Glomerular visceral epithelial cell (primary cell): ENCODE results near the gene MRPS26.
A peak's percentile ranks its signal among the peaks of the same experiment; 100 is the strongest.
"Not testable (repeated sequence)": the region's sequence is repeated elsewhere in the genome, so short reads cannot be mapped to it uniquely, and the experiment has no call there.

Source experiments
- DNase-seq: peaks from one replicate; pipeline ENCODE4 v3.0.0-alpha.2; 2016; ENCODE audit errors: extremely low spot score

The MRPS26 gene

DNA sequence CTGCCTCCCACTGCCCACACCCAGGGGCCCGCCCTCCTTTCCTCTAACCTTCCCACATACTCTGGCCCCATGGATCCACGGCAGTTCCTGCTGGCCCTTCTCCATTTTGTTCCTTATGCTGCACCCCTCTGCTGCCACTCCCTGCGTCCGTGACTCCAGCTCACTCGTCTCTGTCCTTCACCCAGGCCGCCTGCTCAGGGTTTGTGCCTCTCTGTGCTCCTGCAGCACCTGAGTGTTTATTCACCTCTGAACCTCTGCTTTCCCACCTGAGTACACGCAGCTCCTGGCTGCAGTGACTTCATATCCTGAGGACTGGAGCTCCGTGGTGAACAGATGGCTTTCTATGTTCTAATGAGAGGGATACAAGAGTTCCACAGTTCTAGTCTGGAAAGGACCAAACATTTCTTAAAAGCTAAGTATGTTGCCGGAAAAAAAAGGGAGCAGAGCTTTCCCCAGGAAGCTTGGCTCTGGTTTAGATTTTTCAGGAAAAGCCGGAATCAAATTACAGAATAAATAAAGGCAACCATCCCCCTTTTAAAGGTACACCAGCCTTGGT, 3.9 kb upstream of the MRPS26 start:
- DNase-seq: no peak

DNA sequence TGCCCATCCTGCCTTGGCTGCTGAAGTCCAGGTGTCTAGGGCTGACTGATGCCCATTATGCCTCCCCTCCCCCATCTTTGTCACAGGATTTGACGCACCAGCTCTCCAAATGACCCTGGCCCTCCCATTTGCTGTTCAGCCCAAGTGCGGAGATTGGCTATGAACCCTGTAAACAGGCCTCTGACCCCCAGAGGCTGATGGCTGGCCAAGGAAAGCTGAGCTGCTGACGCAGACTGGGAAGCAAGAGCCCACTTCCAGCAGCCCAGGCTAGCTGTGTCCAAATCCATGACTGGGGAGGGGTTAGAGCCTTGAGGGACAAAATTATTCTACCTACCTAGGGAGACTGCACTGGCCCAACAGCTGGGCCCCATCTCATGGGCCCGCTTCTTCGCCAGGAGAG, 3.2 kb upstream of the MRPS26 start:
- no peak for DNase-seq

- no peak for DNase-seq
Observed at GRCh38 chr20:3043322-3043721, 2.5 kb upstream of the MRPS26 start, which contains the start of gene GNRH2. TSS of gene GNRH2 (plus strand) at chr20:3043622. CDS start at chr20:3044415, 793 bp downstream.

GRCh38 chr20:3044336-3044965, 1.4 kb upstream of the MRPS26 start:
- no peak for DNase-seq

- DNase-seq: peak; percentile 76
Observed at GRCh38 chr20:3045042-3045815, 623 bp upstream of the MRPS26 start.

DNA sequence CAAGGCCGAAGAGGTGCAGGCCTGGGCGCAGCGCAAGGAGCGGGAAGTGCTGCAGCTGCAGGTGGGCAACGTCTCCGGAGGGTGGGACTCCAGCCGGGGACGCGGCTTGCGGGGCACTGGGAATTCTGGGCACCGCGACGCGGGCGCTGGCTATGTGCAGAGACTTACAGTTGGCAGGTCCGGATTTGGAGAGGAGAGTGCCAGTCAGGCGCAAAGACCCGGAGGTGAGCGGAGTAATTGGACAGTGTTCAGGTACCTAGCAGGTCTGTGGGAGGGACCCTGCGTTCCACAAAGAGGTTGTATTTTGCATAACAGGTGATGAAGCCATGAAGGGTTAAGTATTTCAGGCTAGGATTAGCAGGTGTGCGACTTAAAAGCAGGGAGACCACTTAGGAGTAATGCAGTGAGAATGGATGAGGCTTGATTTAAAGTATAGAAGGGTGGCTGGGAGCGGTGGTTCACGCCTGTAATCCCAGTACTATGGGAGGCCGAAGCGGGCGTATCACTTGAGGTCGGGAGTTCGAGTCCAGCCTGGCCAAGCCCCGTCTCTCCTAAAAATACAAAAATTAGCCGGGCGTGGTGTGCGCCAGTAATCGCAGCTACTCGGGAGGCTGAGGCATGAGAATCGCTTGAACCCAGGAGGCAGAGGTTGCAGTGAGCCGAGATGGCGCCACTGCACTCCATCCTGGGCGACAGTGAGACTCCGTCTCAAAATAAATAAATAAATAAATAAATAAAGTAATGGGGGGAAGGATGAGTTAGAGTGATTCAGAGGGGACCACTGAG, 1.0 kb downstream of the MRPS26 start:
- peak; percentile 27 for DNase-seq

DNA sequence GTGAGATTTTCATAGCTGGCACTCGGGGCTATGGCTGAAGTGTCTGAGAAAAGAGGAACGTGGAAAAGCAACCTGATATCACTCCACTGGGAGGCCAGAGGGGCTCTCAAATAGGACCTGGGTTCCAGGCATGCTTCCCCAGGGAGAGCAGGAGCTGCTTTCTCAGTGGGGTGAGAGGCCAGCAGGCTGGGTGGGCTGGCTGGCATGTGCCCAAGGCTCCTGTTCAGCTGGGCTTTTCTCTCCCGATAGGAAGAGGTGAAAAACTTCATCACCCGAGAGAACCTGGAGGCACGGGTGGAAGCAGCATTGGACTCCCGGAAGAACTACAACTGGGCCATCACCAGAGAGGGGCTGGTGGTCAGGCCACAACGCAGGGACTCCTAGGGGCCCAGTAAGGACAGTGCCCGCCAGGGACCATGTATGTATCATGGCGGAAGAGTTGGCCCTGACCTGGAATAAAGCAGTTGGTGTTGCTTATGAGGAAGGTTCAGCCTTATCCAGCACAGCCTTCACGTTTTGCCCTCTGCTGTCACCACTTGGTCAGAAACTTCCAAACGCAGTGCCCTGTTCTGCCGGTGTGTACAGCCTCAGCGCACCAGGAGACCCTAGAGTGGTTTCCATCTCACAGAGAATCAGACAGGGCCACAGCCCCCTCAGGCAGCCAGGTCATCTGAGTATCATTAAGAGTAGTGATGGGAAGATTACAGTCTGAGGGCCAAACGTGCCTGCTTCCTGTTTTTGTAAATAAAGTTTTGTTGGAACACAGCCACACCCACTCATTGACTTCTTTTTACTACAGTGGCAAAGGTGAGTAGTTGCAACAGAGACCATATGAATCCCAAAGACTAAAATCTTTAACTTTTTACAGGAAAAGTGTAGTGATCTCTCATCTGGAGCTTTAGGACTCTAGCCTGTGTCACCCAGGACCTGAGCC, 1.9 kb downstream of the MRPS26 start:
- DNase-seq: no peak

DNA sequence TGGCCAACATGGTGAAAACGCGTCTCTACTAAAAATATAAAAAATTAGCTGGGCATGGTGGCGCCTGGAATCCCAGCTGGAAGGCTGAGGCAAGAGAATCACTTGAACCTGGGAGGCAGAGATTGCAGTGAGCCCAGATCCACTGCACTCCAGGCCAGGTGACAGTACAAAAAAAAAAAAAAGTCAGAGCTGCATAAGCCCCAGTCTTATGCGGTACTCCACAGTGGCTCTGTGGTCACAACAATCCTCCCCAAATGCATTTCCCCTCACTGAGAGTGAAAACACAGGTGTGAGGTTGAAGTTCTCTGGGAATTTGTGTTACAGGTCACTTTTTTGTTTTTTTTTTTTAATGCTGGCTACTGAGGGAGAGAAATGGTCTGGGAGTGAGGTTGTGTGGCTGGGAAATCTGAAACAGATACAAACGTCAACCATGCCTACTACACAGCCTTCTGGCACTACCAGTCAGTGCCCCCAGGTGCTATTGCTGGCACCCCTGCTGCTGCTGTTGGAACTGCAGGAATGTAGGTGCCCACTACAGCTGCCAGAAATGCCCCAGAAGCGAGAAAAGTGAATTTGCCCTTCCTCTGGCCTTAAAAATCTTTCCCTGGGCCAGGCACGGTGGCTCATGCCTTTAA, 5.7 kb downstream of the MRPS26 start:
- no peak for DNase-seq

GRCh38 chr20:3059489-3059888, 13.6 kb downstream of the MRPS26 start:
- no peak for DNase-seq

- DNase-seq: not testable (repeated sequence)
Observed at GRCh38 chr20:3064119-3064518, 18.3 kb downstream of the MRPS26 start.

DNA sequence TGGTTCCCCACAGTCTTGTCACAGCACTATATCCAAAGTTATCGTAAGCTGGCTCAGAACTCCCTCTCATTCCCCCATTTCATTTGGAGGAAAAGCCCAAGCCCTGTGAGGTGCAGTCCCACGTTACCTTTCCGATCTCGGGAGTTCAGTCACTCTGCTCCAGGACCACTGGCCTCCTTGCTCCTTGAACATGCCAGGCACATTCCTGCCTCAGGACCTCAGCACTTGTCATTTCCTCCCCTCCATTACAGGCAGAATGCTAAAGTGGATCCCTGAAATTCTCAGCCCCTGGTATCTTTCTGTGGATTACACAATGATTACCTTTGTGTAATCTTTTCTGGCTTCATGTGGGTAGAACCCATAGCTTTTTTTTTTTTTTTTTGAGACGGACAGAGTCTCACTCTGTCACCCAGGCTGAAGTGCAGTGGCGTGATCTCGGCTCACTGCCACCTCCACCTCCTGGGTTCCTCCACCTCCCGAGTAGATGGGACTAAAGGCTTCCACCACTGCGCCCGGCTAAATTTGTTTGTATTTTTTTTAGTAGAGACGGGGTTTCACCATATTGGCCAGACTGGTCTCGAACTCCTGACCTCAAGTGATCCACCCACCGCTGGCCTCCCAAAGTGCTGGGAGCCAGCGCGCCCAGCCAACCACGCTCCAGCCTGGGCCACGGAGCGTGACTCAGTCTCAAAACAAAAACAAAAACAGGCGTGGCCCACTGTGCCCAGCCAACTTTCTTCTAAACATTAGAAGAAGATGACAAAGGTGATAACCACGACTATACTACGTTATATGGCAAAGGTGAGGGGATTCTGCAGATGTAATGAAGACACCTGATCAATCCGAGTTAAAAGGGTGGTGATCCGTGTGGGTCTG, 21.5 kb downstream of the MRPS26 start:
- DNase-seq: no peak

DNA sequence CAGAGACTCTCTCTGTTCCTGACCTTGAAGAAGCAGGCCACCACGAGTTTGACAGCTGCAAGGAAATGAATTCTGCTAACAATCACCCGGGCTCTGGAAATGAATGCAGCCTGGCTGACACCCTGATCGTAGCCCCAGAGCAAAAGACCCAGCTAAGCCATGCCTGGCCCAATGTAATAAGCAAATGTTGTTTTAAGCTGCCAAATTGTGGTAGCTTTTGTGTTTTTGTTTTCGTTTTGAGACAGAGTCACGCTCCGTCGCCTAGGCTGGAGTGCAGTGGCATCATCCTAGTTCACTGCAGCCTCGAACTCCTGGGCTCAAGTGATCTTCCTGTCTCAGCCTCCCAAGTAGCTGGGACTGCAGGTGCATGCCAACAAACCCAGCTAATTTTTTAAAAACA, 22.2 kb downstream of the MRPS26 start:
- DNase-seq: no peak

- DNase-seq: peak; percentile 53
Observed at GRCh38 chr20:3068986-3069900, 23.4 kb downstream of the MRPS26 start.

DNA sequence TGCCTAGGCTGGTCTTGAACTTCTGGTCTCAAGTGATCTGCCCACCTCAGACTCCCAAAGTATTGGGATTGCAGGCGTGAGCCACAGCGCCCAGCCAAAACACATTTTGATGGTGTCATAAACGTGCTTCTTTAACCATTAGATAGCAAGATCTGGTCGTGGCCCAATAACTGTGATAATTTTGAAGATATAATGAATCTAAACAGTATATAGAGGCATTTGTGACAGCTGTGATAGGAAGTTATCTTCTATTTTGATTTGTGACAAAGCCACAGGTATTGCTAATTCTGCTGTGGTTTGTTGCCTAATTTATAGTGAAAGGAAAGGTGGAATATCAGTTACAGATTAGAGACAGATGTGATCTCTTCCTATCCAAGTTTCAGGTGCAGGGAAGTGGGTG, 24.9 kb downstream of the MRPS26 start:
- no peak for DNase-seq

DNA sequence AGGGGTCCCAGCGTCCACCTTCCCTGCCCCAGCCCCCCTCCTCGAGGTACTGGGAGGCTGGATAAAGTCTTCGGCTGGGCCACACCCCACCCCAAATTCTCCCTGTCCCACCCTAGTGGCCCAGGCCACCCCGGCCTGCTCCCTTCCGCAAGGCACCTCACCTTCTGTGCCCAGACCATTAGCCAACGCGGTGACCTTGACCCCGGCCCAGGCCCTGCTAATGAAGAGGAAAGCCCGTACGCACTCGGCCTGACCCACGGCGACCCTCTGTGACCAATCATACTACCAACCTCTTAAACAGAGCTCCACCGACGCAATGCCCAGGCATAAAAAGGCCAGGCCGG, 25.4 kb downstream of the MRPS26 start:
- DNase-seq: no peak

DNA sequence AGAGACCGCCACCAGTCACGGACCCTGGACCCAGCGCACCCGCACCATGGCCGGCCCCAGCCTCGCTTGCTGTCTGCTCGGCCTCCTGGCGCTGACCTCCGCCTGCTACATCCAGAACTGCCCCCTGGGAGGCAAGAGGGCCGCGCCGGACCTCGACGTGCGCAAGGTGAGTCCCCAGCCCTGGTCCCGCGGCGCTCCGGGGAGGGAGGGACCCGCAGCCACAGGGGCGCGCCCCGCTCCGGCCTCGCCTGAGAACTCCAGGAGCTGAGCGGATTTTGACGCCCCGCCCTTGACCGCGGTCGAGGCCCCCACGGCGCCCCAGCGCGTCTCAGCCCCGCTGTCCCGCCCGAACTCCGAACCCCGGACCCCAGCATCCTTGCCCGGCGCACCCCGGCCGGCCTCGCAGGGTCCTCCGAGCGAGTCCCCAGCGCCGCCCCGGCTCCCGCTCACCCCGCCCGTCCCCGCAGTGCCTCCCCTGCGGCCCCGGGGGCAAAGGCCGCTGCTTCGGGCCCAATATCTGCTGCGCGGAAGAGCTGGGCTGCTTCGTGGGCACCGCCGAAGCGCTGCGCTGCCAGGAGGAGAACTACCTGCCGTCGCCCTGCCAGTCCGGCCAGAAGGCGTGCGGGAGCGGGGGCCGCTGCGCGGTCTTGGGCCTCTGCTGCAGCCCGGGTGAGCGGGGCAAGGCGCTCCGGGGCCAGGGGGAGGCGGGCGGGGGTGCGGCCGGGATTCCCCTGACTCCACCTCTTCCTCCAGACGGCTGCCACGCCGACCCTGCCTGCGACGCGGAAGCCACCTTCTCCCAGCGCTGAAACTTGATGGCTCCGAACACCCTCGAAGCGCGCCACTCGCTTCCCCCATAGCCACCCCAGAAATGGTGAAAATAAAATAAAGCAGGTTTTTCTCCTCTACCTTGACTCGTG, 26.0 kb downstream of the MRPS26 start, which contains the start of gene OXT:
OXT (plus strand) TSS at position 11 of the 920 bp plus-strand sequence; CDS start at position 47, 36 bp downstream.
- no peak for DNase-seq

GRCh38 chr20:3072530-3073250, 26.8 kb downstream of the MRPS26 start:
- DNase-seq: no peak
